Esophagus mucosa (tissue), 1 donor: Measurements from ENCODE around the gene HAGH. TPM values are rescaled to one million over a fixed set of nuclear protein-coding genes. Genes with fewer than 3 reads are reported as not detected.

Experiments
- ATAC-seq: fragments of 200-7000 bp; cut with Tn5 transposase; one replicate; pipeline ENCODE4 v1.9.1; 2020
- total RNA-seq: library from RNA; stranded (reverse); gene quantifications from one replicate; pipeline ENCODE4 v1.2.4, GENCODE V29; 2023
- donor health status: DM: yes; HTN: yes; CAD: no.

HAGH gene
- total RNA-seq, 1 donor from 2014 or later = 16.9 TPM

- ATAC-seq = no peak
Measured at GRCh38 chr16:1762196-1762878, 64.3 kb downstream of the HAGH start.

DNA sequence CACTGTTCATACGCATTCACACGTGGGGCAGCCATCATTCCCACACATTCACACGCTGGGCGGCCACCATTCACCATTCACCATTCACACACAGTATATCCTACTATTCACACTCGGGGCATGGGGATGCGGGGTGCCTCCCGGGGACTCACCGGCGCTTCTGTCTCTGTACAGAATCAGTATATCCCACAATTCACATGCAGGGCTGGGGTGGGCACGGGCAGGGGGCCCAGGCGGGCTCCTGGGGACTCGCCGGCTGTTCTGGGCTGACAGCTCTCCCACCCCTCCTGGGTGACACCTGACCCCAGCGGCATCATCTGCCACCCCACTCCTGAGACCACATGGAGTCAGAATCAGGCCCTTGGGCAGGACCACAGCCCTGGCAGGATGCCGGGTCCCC lies 64.9 kb downstream of the HAGH start:
- ATAC-seq = no peak

GRCh38 chr16:1760911-1761310 lies 65.7 kb downstream of the HAGH start:
- ATAC-seq = no peak

DNA sequence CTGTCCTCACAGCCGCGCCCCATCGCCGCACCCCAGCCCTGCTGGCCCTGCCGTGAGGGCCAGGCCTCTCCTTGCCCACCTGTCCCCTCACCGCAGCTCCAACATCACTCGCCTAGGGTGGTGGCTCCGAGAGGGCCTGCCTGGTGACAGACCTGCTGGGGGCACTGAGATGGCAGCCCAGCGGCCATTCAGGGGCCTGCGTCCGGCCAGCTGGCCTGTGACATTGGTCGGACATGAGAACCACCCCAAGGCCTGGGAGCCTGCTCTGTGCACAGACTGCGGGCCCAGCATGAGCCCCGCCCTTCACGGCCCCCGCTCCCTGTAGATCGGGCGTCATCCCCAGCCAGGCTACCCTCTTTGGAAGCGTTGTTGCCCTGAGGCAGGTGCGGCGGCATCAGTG lies 67.1 kb downstream of the HAGH start:
- no peak for ATAC-seq

DNA sequence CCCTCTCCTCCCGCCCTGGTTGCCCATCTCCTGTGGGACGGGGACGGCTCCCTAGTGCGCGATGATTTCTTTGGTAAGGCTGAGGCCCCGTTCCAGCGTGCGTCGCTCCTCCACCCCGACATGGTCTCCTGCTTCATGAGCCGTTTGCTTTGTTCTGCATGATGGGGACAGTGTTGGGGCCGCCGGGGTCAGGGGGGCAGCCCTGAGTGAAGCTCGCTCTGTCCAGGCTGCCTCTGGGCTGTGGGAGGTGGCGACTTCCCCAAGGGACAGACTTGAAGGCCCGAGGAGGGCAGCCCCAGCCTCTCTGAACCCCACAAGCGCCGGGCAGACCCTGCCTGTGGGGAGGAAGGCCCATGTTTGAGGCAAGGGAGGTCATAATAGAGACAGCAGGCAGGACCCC lies 67.7 kb downstream of the HAGH start:
- ATAC-seq = no peak

GRCh38 chr16:1757714-1758461 lies 68.7 kb downstream of the HAGH start:
- ATAC-seq = no peak

Other genes starting within 250 kb of the HAGH start
- 8.3 TPM for gene IFT140, start 214.8 kb downstream of the HAGH start, total RNA-seq
- gene CRAMP1, start 214.5 kb downstream of the HAGH start, total RNA-seq = 9.6 TPM
- 79.3 TPM for gene JPT2, start 148.5 kb downstream of the HAGH start, total RNA-seq
- 16.3 TPM for gene MAPK8IP3, start 120.6 kb downstream of the HAGH start, total RNA-seq
- gene NME3, start 55.3 kb downstream of the HAGH start, total RNA-seq = 29.6 TPM
- 13.0 TPM for gene EME2, start 54.0 kb downstream of the HAGH start, total RNA-seq
- gene MRPS34, start 53.7 kb downstream of the HAGH start, total RNA-seq = 98.6 TPM
- 23.5 TPM for gene SPSB3, start 44.3 kb downstream of the HAGH start, total RNA-seq
- 45.6 TPM for gene NUBP2, start 43.9 kb downstream of the HAGH start, total RNA-seq
- not detected for gene IGFALS, start 33.1 kb downstream of the HAGH start, total RNA-seq
- gene FAHD1, start 381 bp upstream of the HAGH start, total RNA-seq = 28.1 TPM
- not detected for gene MEIOB, start 45.3 kb upstream of the HAGH start, total RNA-seq
- gene HS3ST6, start 91.6 kb upstream of the HAGH start, total RNA-seq = 1.4 TPM
- gene MSRB1, start 116.4 kb upstream of the HAGH start, total RNA-seq = 44.0 TPM
- 0.12 TPM for gene RPL3L, start 127.9 kb upstream of the HAGH start, total RNA-seq
- gene NDUFB10, start 132.7 kb upstream of the HAGH start, total RNA-seq = 115 TPM
- gene RPS2, start 138.0 kb upstream of the HAGH start, total RNA-seq = 3,204 TPM
- gene RNF151, start 140.0 kb upstream of the HAGH start, total RNA-seq = not detected
- 31.5 TPM for gene TBL3, start 145.2 kb upstream of the HAGH start, total RNA-seq
- 4.6 TPM for gene NOXO1, start 154.6 kb upstream of the HAGH start, total RNA-seq
- 17.0 TPM for gene GFER, start 157.4 kb upstream of the HAGH start, total RNA-seq
- 0.16 TPM for gene SYNGR3, start 163.1 kb upstream of the HAGH start, total RNA-seq
- 41.0 TPM for gene ZNF598, start 183.0 kb upstream of the HAGH start, total RNA-seq
- gene NPW, start 193.0 kb upstream of the HAGH start, total RNA-seq = 0.80 TPM
- gene NHERF2, start 200.1 kb upstream of the HAGH start, total RNA-seq = 21.6 TPM
- 15.8 TPM for gene NTHL1, start 221.0 kb upstream of the HAGH start, total RNA-seq
- 49.5 TPM for gene TSC2, start 221.2 kb upstream of the HAGH start, total RNA-seq